Activated B cell treated with CpG ODN at 0.5 μM for 24 hours (primary cell): ENCODE results near the gene LPAR1. TPM values are rescaled to one million over a fixed set of nuclear protein-coding genes. Genes with fewer than 3 reads are reported as not detected.
"Not testable (repeated sequence)": the region's sequence is repeated elsewhere in the genome, so short reads cannot be mapped to it uniquely, and the experiment has no call there.

ENCODE experiments used
- ATAC-seq: fragments of 200-7000 bp; cut with Tn5 transposase; one replicate; pipeline ENCODE4 v1.10.0; 2021; ENCODE audit warnings: low read depth, mild to moderate bottlenecking, moderate library complexity
- CTCF ChIA-PET: fragments of 350-600 bp; sonication (Branson Sonifier 250); formaldehyde crosslinking; loops from one replicate; lab custom pipeline; 2021; ENCODE audit warnings: antibody characterized with exemption; lab: Charles Lee
- POLR2A ChIA-PET: fragments of 350-600 bp; sonication (Branson Sonifier 250); formaldehyde crosslinking; loops from one replicate; lab custom pipeline; 2021; ENCODE audit warnings: antibody characterized with exemption; lab: Charles Lee
- DNase-seq: peaks from one replicate; pipeline ENCODE4 v3.0.0; 2022
- H3K27ac Mint-ChIP-seq: one replicate; pipeline ENCODE4 v1.8.0; 2020; ENCODE audit warnings: mixed read lengths
- H3K27me3 Mint-ChIP-seq: one replicate; pipeline ENCODE4 v1.8.0; 2021; ENCODE audit warnings: mixed read lengths
- H3K36me3 Mint-ChIP-seq: one replicate; pipeline ENCODE4 v1.8.0; 2021; ENCODE audit warnings: low read depth, mixed read lengths
- H3K4me1 Mint-ChIP-seq: one replicate; pipeline ENCODE4 v1.8.0; 2021; ENCODE audit warnings: mixed read lengths
- H3K4me3 Mint-ChIP-seq: one replicate; pipeline ENCODE4 v1.8.0; 2020; ENCODE audit warnings: mild to moderate bottlenecking, mixed read lengths
- H3K9me3 Mint-ChIP-seq: one replicate; pipeline ENCODE4 v1.8.0; 2020; ENCODE audit warnings: mixed read lengths
- intact Hi-C: fragments of 100-400 bp; cut with micrococcal nuclease; formaldehyde crosslinking; loops from one replicate; pipeline ENCODE4 v1.15.1; 2024
- total RNA-seq: library from RNA; stranded (reverse); gene quantifications from 2 replicates; pipeline ENCODE4 v1.2.3, GENCODE V29; 2022
- TF ChIP-seq, protein P1 (sequence below): fragments of 200-600 bp; IDR thresholded peaks from one replicate; pipeline ENCODE4 v1.8.0; 2022; ENCODE audit warnings: antibody characterized with exemption, mild to moderate bottlenecking

LPAR1 gene
- total RNA-seq, 1 donor from 2014 or later = not detected

GRCh38 chr9:110828264-110828663, 210.0 kb downstream of the LPAR1 start:
- intact Hi-C loops = no loop called here
- no peak overlapping the region for H3K27ac Mint-ChIP-seq
- peaks cover 8% of the 10 kb centered on the region for H3K9me3 Mint-ChIP-seq
- H3K4me1 Mint-ChIP-seq = no peaks in the 10 kb centered on the region
- TF ChIP-seq, protein P1, sequence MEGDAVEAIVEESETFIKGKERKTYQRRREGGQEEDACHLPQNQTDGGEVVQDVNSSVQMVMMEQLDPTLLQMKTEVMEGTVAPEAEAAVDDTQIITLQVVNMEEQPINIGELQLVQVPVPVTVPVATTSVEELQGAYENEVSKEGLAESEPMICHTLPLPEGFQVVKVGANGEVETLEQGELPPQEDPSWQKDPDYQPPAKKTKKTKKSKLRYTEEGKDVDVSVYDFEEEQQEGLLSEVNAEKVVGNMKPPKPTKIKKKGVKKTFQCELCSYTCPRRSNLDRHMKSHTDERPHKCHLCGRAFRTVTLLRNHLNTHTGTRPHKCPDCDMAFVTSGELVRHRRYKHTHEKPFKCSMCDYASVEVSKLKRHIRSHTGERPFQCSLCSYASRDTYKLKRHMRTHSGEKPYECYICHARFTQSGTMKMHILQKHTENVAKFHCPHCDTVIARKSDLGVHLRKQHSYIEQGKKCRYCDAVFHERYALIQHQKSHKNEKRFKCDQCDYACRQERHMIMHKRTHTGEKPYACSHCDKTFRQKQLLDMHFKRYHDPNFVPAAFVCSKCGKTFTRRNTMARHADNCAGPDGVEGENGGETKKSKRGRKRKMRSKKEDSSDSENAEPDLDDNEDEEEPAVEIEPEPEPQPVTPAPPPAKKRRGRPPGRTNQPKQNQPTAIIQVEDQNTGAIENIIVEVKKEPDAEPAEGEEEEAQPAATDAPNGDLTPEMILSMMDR = no peak
- no peak for DNase-seq
- CTCF ChIA-PET = no interaction called here
- POLR2A ChIA-PET = no interaction called here
- no peak for ATAC-seq
- no peaks in the 10 kb centered on the region for H3K27me3 Mint-ChIP-seq
- no peak overlapping the region for H3K4me3 Mint-ChIP-seq
- H3K36me3 Mint-ChIP-seq = no peaks in the 10 kb centered on the region

GRCh38 chr9:110826400-110826799, 211.9 kb downstream of the LPAR1 start:
- ATAC-seq, POLR2A ChIA-PET, H3K9me3 Mint-ChIP-seq, H3K36me3 Mint-ChIP-seq, CTCF ChIA-PET, H3K27ac Mint-ChIP-seq, H3K4me1 Mint-ChIP-seq, H3K4me3 Mint-ChIP-seq, DNase-seq, intact Hi-C loops, H3K27me3 Mint-ChIP-seq: not testable (repeated sequence)

GRCh38 chr9:110825950-110826349, 212.3 kb downstream of the LPAR1 start:
- Mint-ChIP-seq H3K4me3 (no peak overlapping the region), H3K4me1 (no peaks in the 10 kb centered on the region), H3K27ac (no peak overlapping the region), H3K27me3 (no peaks in the 10 kb centered on the region), H3K36me3 (no peaks in the 10 kb centered on the region), H3K9me3 (peaks cover 8% of the 10 kb centered on the region)
- DNase-seq (no peak), ATAC-seq (no peak)
- ChIA-PET CTCF (no interaction called here), POLR2A (no interaction called here)
- intact Hi-C loops = no loop called here
- TF ChIP-seq, protein P1 = no peak

- intact Hi-C loops, POLR2A ChIA-PET, DNase-seq, H3K9me3 Mint-ChIP-seq, H3K27me3 Mint-ChIP-seq, H3K27ac Mint-ChIP-seq, H3K4me1 Mint-ChIP-seq, CTCF ChIA-PET, H3K4me3 Mint-ChIP-seq, ATAC-seq, H3K36me3 Mint-ChIP-seq: not testable (repeated sequence)
Measured at GRCh38 chr9:110825129-110825528, 213.1 kb downstream of the LPAR1 start.
